Testis (tissue), 2 donors: ENCODE results near the gene GALNT7.

Experiments
- CTCF ChIP-seq, 3 experiments: fragments of 450-650 bp in 2 of 3; fragments of 200-600 bp in 1 of 3; sonication (generic) in 1 of 3; IDR thresholded peaks; one replicate each; pipeline ENCODE4 v1.5.1; 2016 to 2019; ENCODE audit warnings: antibody characterized with exemption in 3 of 3, mild to moderate bottlenecking in 2 of 3, moderate library complexity in 1 of 3
- POLR2A ChIP-seq: fragments of 450-650 bp; IDR thresholded peaks from one replicate; pipeline ENCODE4 v1.6.1; 2017; ENCODE audit warnings: antibody characterized with exemption, mild to moderate bottlenecking, moderate library complexity

DNA sequence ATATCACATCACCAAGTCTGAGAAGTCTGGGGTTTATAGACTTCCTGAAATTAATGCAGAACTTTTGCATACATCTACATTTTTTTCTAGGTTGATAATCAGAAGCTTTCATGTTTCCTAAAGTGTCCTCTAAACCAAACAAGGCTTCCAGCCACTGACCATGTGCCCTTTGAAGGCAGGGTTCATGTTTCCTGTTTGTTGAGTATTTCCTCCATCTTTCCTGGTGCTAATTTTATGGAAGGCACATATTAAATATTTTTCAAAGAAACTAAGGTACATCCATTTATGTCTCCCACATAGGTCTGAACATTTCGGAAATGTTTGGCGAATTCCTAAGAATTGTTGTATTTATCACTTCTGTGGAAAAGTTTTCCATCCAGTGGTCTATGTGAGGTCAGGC is 5.6 kb downstream of the GALNT7 start:
- TF ChIP-seq POLR2A (no peak), CTCF (IDR thresholded peaks at IDR 0.05) (no peak)
